HG02852 (cell line): ENCODE results near the gene OR52B6.
A peak's percentile ranks its signal among the peaks of the same experiment; 100 is the strongest.
"Not testable (repeated sequence)": the region's sequence is repeated elsewhere in the genome, so short reads cannot be mapped to it uniquely, and the experiment has no call there.

ENCODE experiments used
- ATAC-seq: cut with Tn5 transposase; IDR thresholded peaks from one replicate; pipeline ENCODE4 v1.9.1; 2021; ENCODE audit warnings: mild to moderate bottlenecking, moderate library complexity; ENCODE audit not compliant: unreplicated experiment

Gene OR52B6

GRCh38 chr11:5593146-5593545, 12.5 kb downstream of the OR52B6 start:
- no peak for ATAC-seq

GRCh38 chr11:5596607-5597201, 16.0 kb downstream of the OR52B6 start, which contains the start of gene TRIM6:
TSS of gene TRIM6 (plus strand) at chr11:5596637. CDS start at chr11:5596898, 261 bp downstream.
- ATAC-seq = peak; percentile 41

GRCh38 chr11:5597953-5598352, 17.3 kb downstream of the OR52B6 start:
- ATAC-seq = no peak

- ATAC-seq = peak; percentile 86
Observed at GRCh38 chr11:5600374-5600851, 19.7 kb downstream of the OR52B6 start.

- not testable (repeated sequence) for ATAC-seq
Observed at GRCh38 chr11:5602791-5603190, 22.1 kb downstream of the OR52B6 start.

- ATAC-seq = no peak
Observed at GRCh38 chr11:5603326-5603725, 22.6 kb downstream of the OR52B6 start.

GRCh38 chr11:5604896-5605295, 24.2 kb downstream of the OR52B6 start:
- no peak for ATAC-seq

- no peak for ATAC-seq
Observed at GRCh38 chr11:5605849-5606248, 25.2 kb downstream of the OR52B6 start.

- ATAC-seq = no peak
Observed at GRCh38 chr11:5608808-5609207, 28.1 kb downstream of the OR52B6 start.

- no peak for ATAC-seq
Observed at GRCh38 chr11:5610446-5610845, 29.8 kb downstream of the OR52B6 start.

GRCh38 chr11:5611627-5612026, 30.9 kb downstream of the OR52B6 start:
- no peak for ATAC-seq

GRCh38 chr11:5618807-5619206, 38.1 kb downstream of the OR52B6 start:
- ATAC-seq = no peak

GRCh38 chr11:5620651-5621521, 40.2 kb downstream of the OR52B6 start:
- no peak for ATAC-seq

GRCh38 chr11:5621580-5621979, 40.9 kb downstream of the OR52B6 start:
- ATAC-seq = no peak

- no peak for ATAC-seq
Observed at GRCh38 chr11:5622802-5623201, 42.1 kb downstream of the OR52B6 start.

- peak; percentile 97 for ATAC-seq
Observed at GRCh38 chr11:5624489-5625279, 44.0 kb downstream of the OR52B6 start, which contains the start of gene TRIM34. TSS of gene TRIM34 (plus strand) at chr11:5625001. CDS start at chr11:5632332, 7,331 bp downstream.

GRCh38 chr11:5625281-5625680, 44.6 kb downstream of the OR52B6 start:
- ATAC-seq = peak; percentile 6

- no peak for ATAC-seq
Observed at GRCh38 chr11:5626196-5626595, 45.5 kb downstream of the OR52B6 start.

GRCh38 chr11:5631417-5631816, 50.7 kb downstream of the OR52B6 start:
- peak; percentile 20 for ATAC-seq
